ENCODE measurements around the gene FAM171A1.

The FAM171A1 gene

DNA sequence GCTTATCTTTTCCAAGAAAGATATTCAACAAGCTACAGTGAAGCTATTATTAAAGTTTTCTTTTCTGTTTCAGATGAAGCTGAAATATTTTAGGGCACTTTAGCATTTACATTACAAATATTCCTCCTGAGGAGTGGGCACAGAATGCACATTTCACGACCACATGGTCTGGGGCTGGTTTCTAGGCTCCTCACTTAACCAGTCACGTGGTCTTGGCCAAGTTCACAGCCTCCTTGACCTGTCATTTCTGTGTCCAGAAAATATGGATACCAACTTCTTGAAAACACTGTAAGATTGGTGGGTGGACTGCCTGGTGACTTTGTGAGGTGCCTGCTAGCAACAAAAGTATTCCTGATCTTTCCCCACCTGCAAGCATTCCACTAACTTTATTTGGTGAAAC is 70.9 kb downstream of the FAM171A1 start:
- no peak overlapping the region for H3K27ac ChIP-seq
- no peak for TF ChIP-seq ZFX (IDR thresholded peaks at IDR 0.05; ENCODE audit: borderline replicate concordance)
- TF ChIP-seq, protein P1, sequence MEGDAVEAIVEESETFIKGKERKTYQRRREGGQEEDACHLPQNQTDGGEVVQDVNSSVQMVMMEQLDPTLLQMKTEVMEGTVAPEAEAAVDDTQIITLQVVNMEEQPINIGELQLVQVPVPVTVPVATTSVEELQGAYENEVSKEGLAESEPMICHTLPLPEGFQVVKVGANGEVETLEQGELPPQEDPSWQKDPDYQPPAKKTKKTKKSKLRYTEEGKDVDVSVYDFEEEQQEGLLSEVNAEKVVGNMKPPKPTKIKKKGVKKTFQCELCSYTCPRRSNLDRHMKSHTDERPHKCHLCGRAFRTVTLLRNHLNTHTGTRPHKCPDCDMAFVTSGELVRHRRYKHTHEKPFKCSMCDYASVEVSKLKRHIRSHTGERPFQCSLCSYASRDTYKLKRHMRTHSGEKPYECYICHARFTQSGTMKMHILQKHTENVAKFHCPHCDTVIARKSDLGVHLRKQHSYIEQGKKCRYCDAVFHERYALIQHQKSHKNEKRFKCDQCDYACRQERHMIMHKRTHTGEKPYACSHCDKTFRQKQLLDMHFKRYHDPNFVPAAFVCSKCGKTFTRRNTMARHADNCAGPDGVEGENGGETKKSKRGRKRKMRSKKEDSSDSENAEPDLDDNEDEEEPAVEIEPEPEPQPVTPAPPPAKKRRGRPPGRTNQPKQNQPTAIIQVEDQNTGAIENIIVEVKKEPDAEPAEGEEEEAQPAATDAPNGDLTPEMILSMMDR (IDR thresholded peaks at IDR 0.05): no peak

- TF ChIP-seq, protein P1 (IDR thresholded peaks at IDR 0.05): no peak
- TF ChIP-seq ZFX (IDR thresholded peaks at IDR 0.05; ENCODE audit: borderline replicate concordance): no peak
- H3K27ac ChIP-seq: no peak overlapping the region
Measured at GRCh38 chr10:15296701-15297100, 74.4 kb downstream of the FAM171A1 start.

- TF ChIP-seq, protein P1 (IDR thresholded peaks at IDR 0.05): no peak
- TF ChIP-seq ZFX (IDR thresholded peaks at IDR 0.05; ENCODE audit: borderline replicate concordance): no peak
- no peak overlapping the region for H3K27ac ChIP-seq
Measured at GRCh38 chr10:15295537-15296325, 75.4 kb downstream of the FAM171A1 start.

DNA sequence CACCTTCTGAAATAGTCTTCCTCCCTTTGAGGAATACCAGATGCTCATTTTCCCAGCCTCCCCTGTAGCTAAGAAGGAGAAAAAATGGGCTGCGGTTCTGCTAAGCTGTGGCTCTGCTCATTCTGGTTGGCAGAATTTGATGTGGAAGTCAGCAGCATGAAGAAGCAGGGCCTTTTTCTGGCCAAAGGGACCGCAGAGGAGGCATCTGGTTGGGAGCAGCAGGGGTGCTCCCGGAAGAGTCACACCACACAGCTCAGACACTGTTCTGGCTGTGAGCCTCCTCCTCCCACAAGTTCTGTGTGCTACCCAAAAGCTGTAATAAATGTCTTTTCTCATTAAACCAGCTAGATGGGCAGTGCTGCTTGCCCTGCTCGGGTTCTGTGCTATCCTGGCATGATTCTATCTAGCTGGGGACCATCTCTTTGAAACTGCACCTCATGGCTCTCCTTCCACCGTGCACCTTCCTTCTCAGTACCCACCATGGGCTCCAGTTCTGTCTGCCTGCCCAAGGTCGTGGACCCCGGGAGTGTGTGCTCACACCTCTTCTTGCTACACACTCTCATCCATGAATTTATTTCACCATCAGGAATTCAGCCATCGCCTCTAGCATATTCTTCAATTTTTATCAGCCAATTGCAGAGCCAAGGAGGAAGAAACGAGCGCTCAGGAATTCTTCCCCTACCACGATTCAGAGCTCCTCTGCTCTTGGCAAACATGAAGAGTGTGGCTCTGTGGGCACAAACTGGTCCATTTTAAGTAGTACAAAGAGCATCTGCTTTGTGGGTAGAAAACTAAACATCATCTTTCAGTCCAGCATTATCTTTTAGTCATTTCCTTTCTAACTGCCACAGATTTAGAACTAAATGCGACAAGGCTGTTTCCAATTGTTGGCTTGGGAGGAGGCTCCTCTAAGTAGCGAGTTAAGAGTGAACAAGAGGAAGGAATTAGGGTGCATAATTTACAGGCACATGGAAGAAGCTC is 76.9 kb downstream of the FAM171A1 start:
- H3K27ac ChIP-seq: no peak overlapping the region
- no peak for TF ChIP-seq ZFX (IDR thresholded peaks at IDR 0.05; ENCODE audit: borderline replicate concordance)
- TF ChIP-seq, protein P1 (IDR thresholded peaks at IDR 0.05): no peak

DNA sequence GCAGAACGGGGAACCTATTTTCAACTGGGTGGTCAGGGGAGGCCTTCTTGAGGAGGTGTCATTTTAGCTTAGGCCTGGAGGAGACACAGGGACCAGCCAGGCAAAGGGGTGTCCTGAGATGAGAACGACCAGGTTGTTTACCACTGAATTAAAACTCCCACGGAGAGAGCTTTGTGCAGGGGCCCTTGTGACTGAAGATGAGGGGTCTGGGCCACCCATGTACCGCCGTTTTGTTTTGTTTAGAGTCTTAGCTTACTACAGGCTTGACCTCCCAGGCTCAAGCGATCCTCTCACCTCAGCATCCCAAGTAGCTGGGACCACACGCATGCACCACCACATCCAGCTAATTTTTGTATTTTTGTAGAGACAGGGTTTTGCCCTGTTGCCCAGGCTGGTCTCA is 80.4 kb downstream of the FAM171A1 start:
- H3K27ac ChIP-seq: no peak overlapping the region
- TF ChIP-seq, protein P1 (IDR thresholded peaks at IDR 0.05): no peak
- TF ChIP-seq ZFX (IDR thresholded peaks at IDR 0.05; ENCODE audit: borderline replicate concordance): no peak

- H3K27ac ChIP-seq: no peak overlapping the region
- TF ChIP-seq ZFX (IDR thresholded peaks at IDR 0.05; ENCODE audit: borderline replicate concordance): no peak
- TF ChIP-seq, protein P1 (IDR thresholded peaks at IDR 0.05): no peak
Measured at GRCh38 chr10:15290150-15290549, 80.9 kb downstream of the FAM171A1 start.
